Glutamatergic neuron (in vitro differentiated cells): Measurements from ENCODE around the gene ZNF581. TPM values are rescaled to one million over a fixed set of nuclear protein-coding genes. Genes with fewer than 3 reads are reported as not detected.

Experiments used
- DNase-seq: peaks from one replicate; pipeline ENCODE4 v3.0.0; 2022
- H3K27ac Mint-ChIP-seq: one replicate; pipeline ENCODE4 v1.8.0; 2020; ENCODE audit warnings: mild to moderate bottlenecking, mixed read lengths, inconsistent platforms; ENCODE audit not compliant: unreplicated experiment
- H3K27me3 Mint-ChIP-seq: one replicate; pipeline ENCODE4 v1.8.0; 2020; ENCODE audit warnings: mild to moderate bottlenecking, moderate library complexity, mixed read lengths, inconsistent platforms; ENCODE audit not compliant: unreplicated experiment
- H3K36me3 Mint-ChIP-seq: one replicate; pipeline ENCODE4 v1.8.0; 2020; ENCODE audit warnings: mild to moderate bottlenecking, mixed read lengths, inconsistent platforms; ENCODE audit not compliant: unreplicated experiment
- H3K4me1 Mint-ChIP-seq: one replicate; pipeline ENCODE4 v1.8.0; 2020; ENCODE audit warnings: mild to moderate bottlenecking, low read depth, mixed read lengths, inconsistent platforms; ENCODE audit not compliant: unreplicated experiment
- H3K4me3 Mint-ChIP-seq: one replicate; pipeline ENCODE4 v1.8.0; 2020; ENCODE audit warnings: mild to moderate bottlenecking, mixed read lengths, inconsistent platforms; ENCODE audit not compliant: unreplicated experiment
- H3K9me3 Mint-ChIP-seq: one replicate; pipeline ENCODE4 v1.8.0; 2020; ENCODE audit warnings: mild to moderate bottlenecking, moderate library complexity, mixed read lengths, inconsistent platforms; ENCODE audit not compliant: unreplicated experiment
- total RNA-seq: library from RNA; stranded (reverse); fragmentation: NEBNext Ultra II Directional; extraction: Animal tissue kit (Norgen Biotek cat#: 25700); gene quantifications from one replicate; pipeline ENCODE4 v1.2.1, GENCODE V29; 2021; ENCODE audit not compliant: unreplicated experiment
- TF ChIP-seq, protein P1 (sequence below): fragments of 200-600 bp; sonication (generic); IDR thresholded peaks from one replicate; pipeline ENCODE4 v1.5.0; 2021; ENCODE audit not compliant: partially characterized antibody, unreplicated experiment

ZNF581 gene
- total RNA-seq, 1 donor from 2014 or later, result 31.0 TPM

DNA sequence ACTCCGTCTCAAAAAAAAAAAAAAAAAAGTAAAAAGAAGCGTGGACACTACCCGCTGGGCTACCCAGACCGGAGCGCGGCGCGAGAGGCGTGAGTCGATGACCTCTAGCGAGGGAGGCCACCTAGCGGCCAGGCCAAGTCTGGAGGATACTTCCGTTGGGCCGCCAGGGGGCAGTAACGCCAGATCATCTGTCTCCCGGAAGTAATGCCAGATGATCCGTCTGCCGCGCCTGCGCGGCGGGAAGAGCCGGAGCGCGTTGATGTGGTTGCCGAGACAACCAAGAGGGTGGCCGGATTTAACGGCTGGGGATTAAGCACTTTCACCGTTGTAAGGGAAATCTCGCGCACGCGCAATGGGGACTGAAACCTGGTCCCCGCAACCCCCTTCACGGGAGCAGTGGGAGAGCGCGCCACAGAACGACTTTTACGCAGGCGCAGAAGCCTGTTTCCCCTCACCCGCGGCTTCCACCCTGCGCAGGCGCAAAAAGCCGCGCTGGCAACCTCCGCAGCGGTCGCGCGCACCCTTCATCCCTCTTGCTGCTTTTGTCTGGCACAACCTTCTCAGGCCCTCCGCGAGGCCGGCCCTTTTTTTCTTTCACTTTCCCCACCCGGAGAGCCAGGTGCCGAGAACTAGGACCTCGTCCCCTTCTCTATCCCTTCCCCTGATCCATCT lies 10.3 kb downstream of the ZNF581 start:
- peak overlapping the region; percentile 98 for H3K27ac Mint-ChIP-seq
- H3K4me1 Mint-ChIP-seq, result peaks cover 16% of the 10 kb centered on the region
- peak overlapping the region; percentile 97 for H3K4me3 Mint-ChIP-seq
- TF ChIP-seq, protein P1, sequence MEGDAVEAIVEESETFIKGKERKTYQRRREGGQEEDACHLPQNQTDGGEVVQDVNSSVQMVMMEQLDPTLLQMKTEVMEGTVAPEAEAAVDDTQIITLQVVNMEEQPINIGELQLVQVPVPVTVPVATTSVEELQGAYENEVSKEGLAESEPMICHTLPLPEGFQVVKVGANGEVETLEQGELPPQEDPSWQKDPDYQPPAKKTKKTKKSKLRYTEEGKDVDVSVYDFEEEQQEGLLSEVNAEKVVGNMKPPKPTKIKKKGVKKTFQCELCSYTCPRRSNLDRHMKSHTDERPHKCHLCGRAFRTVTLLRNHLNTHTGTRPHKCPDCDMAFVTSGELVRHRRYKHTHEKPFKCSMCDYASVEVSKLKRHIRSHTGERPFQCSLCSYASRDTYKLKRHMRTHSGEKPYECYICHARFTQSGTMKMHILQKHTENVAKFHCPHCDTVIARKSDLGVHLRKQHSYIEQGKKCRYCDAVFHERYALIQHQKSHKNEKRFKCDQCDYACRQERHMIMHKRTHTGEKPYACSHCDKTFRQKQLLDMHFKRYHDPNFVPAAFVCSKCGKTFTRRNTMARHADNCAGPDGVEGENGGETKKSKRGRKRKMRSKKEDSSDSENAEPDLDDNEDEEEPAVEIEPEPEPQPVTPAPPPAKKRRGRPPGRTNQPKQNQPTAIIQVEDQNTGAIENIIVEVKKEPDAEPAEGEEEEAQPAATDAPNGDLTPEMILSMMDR, result peak; percentile 99
- H3K9me3 Mint-ChIP-seq, result peaks cover 16% of the 10 kb centered on the region
- no peaks in the 10 kb centered on the region for H3K36me3 Mint-ChIP-seq
- H3K27me3 Mint-ChIP-seq, result peaks cover 13% of the 10 kb centered on the region
- peak; percentile 97 for DNase-seq

DNA sequence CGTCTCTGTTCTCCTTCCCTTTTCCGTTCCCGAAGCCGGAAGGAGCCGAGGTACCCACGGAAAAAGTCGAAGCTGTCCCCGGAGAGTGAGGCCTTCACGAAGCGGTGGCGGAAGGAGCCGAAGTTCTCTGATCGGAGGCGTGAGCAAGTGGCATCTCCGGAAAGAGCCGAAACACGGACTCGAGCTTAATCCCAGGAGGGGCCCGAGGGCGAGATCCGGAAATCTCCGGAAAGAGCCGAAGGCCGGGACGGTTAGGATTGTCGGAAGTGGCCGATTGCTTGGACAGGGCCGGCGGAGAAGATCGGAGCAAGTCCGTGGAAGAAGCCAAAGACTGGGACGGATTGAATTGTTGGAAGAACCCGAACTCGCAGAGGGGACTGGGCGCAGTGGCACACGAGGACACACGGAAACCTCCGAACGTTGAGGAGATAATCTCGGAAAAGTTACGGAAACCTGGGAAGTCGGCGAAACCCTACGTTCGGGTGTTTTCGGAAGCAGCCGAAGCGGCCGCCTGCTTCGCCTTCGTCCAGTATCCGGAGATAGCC lies 10.9 kb downstream of the ZNF581 start:
- TF ChIP-seq, protein P1, result no peak
- Mint-ChIP-seq H3K4me1 (peaks cover 17% of the 10 kb centered on the region), H3K4me3 (peak overlapping the region; percentile 97), H3K27me3 (peaks cover 13% of the 10 kb centered on the region), H3K9me3 (peaks cover 16% of the 10 kb centered on the region), H3K36me3 (no peaks in the 10 kb centered on the region), H3K27ac (peak overlapping the region; percentile 98)
- peak; percentile 99 for DNase-seq

DNA sequence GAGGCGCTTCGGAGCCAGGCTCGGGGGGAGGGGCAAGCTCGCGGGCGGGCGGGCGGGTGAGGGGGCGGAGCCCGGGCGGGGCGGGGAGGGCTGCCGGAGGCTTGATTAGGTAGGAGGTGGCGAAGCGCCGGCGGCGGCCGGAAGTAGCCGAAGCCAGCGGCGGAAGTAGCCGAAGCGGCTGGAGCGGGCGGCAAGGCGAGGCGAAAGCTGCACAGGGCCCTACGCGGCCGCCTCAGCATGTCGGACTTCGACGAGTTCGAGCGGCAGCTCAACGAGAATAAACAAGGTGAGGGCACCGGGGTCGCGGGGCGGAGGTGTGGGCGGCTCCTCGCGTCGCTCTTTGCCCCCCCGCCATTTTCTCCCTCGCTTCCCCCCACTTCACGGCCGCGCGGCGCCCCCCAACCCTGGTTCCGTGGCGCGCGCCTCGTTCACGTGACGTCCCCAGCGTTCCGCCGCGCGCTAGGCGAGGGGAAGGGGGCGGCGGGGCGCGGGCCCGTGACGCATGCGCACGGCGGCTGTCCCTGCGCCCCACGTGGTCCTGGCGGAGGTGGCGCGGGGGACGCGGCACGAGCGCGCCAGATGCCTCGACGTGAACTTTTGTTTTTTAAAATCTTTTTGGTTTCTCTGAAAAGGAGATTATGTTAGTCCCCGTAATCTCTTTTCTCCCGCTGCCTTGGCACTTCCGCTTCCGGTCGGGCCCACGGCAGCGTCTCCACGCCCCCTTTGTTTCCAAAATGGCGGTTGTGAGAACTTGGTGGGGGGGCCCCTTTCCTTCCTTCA lies 11.6 kb downstream of the ZNF581 start, which contains the start of gene U2AF2:
TSS of gene U2AF2 (plus strand) at position 168 of the 780 bp plus-strand sequence. CDS start at position 238, 70 bp downstream.
- H3K9me3 Mint-ChIP-seq, result peaks cover 18% of the 10 kb centered on the region
- no peaks in the 10 kb centered on the region for H3K36me3 Mint-ChIP-seq
- H3K4me1 Mint-ChIP-seq, result peaks cover 20% of the 10 kb centered on the region
- DNase-seq, result peak; percentile 98
- TF ChIP-seq, protein P1, result no peak
- peak within 1 kb of the TSS; percentile 98 for H3K27ac Mint-ChIP-seq
- peak within 1 kb of the TSS; percentile 97 for H3K4me3 Mint-ChIP-seq
- peaks cover 11% of the 10 kb centered on the region for H3K27me3 Mint-ChIP-seq

DNA sequence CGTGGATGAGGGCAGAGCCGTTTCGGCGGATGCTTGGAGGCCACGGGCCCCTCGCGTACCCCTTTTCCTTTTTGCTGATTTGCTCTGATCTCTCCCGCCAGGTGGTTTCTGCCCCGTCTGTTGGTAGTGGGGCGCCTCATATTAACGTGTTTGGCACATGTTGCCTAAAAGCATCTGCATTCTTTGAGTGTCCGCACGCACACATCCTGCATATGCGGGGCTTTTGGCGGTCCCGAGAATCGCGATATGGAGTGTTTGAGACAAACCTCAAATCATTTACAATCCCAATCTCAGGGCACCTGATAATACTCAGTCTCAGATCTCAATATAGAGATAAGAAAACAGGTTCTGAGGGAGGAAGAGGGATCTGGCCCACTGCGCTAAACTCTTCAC lies 12.2 kb downstream of the ZNF581 start:
- H3K27me3 Mint-ChIP-seq, result peaks cover 11% of the 10 kb centered on the region
- TF ChIP-seq, protein P1, result no peak
- H3K4me3 Mint-ChIP-seq, result peak overlapping the region; percentile 97
- H3K36me3 Mint-ChIP-seq, result no peaks in the 10 kb centered on the region
- peak overlapping the region; percentile 88 for H3K27ac Mint-ChIP-seq
- no peak for DNase-seq
- H3K4me1 Mint-ChIP-seq, result peaks cover 20% of the 10 kb centered on the region
- H3K9me3 Mint-ChIP-seq, result peaks cover 18% of the 10 kb centered on the region
